ENCODE measurements around the gene LARGE1.

The LARGE1 gene

GRCh38 chr22:33270596-33270995 is 649.7 kb downstream of the LARGE1 start:
- DNase-seq, result no peak

- no peak for DNase-seq
Observed at GRCh38 chr22:33261699-33262098, 658.6 kb downstream of the LARGE1 start.

- no peak for DNase-seq
Observed at GRCh38 chr22:33260498-33260897, 659.8 kb downstream of the LARGE1 start.

GRCh38 chr22:33255791-33256190 is 664.5 kb downstream of the LARGE1 start:
- DNase-seq, result no peak

GRCh38 chr22:33248948-33249347 is 671.3 kb downstream of the LARGE1 start:
- DNase-seq, result no peak

GRCh38 chr22:33247758-33248157 is 672.5 kb downstream of the LARGE1 start:
- DNase-seq, result no peak

GRCh38 chr22:33242078-33242477 is 678.2 kb downstream of the LARGE1 start:
- DNase-seq, result no peak

GRCh38 chr22:33240888-33241475 is 679.3 kb downstream of the LARGE1 start:
- no peak for DNase-seq

GRCh38 chr22:33232071-33232470 is 688.2 kb downstream of the LARGE1 start:
- DNase-seq, result no peak

- DNase-seq, result no peak
Observed at GRCh38 chr22:33227791-33228190, 692.5 kb downstream of the LARGE1 start.

- DNase-seq, result no peak
Observed at GRCh38 chr22:33224841-33225240, 695.4 kb downstream of the LARGE1 start.

Data from hematopoietic multipotent progenitor cell treated with erythropoietin and hydrocortisone succinate and interleukin-3 and kit ligand, for 8 days (in vitro differentiated cells).